Measurements from ENCODE around the gene PSME3IP1. TPM values are rescaled to one million over a fixed set of nuclear protein-coding genes. Genes with fewer than 3 reads are reported as not detected.
"Not testable (repeated sequence)": the region's sequence is repeated elsewhere in the genome, so short reads cannot be mapped to it uniquely, and the experiment has no call there.

Gene PSME3IP1
- total RNA-seq, 4 donors from 2014 or later, result 64.7 to 96.3 (median 78.9) TPM

GRCh38 chr16:57208926-57209325 lies 23.1 kb upstream of the PSME3IP1 start:
- peaks cover 27 to 38% of the 10 kb centered on the region in 2 donors for H3K36me3 ChIP-seq
- no peaks in the 10 kb centered on the region for H3K27me3 ChIP-seq
- DNase-seq, result no peak
- TF ChIP-seq POLR2A (IDR thresholded peaks at IDR 0.05), result no peak
- TF ChIP-seq CTCF (IDR thresholded peaks at IDR 0.05), result no peak
- intact Hi-C loops (cut with DNase I), result no loop called here
- 93 to 96% methylated on average over 1 of the region's 1 CpG for WGBS, 2 donors
- H3K9me3 ChIP-seq, result no peaks in the 10 kb centered on the region
- no peak overlapping the region for H3K4me3 ChIP-seq (replicated peaks in 1 of 3)
- H3K27ac ChIP-seq, result no peak overlapping the region
- no peaks in the 10 kb centered on the region for H3K4me1 ChIP-seq

GRCh38 chr16:57204675-57205074 lies 18.8 kb upstream of the PSME3IP1 start:
- H3K9me3 ChIP-seq, result no peaks in the 10 kb centered on the region
- no peak overlapping the region for H3K4me3 ChIP-seq (replicated peaks in 1 of 3)
- H3K36me3 ChIP-seq, result peaks cover 19 to 23% of the 10 kb centered on the region in 2 donors
- WGBS, 2 donors, result 91 to 93% methylated on average over 12 of the region's 12 CpGs
- intact Hi-C loops (cut with DNase I), result no loop called here
- no peaks in the 10 kb centered on the region for H3K27me3 ChIP-seq
- no peak for TF ChIP-seq POLR2A (IDR thresholded peaks at IDR 0.05)
- TF ChIP-seq CTCF (IDR thresholded peaks at IDR 0.05), result no peak
- DNase-seq, result no peak
- H3K4me1 ChIP-seq, result no peaks in the 10 kb centered on the region
- H3K27ac ChIP-seq, result no peak overlapping the region

- intact Hi-C loops (cut with DNase I), result no loop called here
- TF ChIP-seq POLR2A (IDR thresholded peaks at IDR 0.05), result no peak
- no peak for TF ChIP-seq CTCF (IDR thresholded peaks at IDR 0.05)
- WGBS, 2 donors, result 87 to 89% methylated on average over 1 of the region's 1 CpG
These were observed 17.6 kb upstream of the PSME3IP1 start for GRCh38 chr16:57203451-57203850.

DNA sequence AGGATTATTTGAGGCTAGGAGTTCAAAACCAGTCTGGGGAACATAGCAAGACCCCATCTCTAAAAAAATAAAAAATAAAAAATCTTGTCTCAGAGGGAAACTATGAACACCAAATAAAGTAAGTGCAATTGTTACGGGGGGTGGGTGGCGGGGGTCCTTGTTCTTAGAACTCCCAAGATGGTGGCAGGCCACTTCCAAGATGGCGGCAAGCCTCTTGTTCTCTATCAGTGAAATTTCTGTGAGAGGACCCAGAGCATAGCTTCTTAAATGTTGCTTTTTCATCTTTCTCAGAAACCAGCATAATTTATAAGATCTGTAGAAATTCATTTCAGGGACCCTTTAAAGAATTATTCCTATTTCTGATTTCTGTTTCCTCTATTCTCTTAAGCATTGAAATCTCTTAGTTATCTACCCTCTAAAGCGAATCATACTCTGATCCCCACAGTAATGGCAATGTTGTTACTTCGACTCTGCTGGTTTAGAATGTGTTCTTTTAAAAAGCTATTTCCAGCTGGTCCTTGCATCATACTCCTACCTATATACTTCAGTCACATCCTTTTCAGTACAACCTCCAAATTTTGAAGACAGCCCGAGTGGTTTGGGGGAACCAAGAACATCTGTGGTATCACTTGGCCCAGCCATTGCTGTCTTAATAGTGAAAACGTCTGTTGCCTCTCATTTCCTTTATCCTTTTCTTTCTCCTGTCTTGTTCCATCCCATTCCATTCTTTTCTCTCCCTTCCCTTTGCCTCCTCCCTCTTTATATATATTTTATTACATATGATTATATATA lies 16.5 kb upstream of the PSME3IP1 start:
- no peaks in the 10 kb centered on the region for H3K27me3 ChIP-seq
- no peaks in the 10 kb centered on the region for H3K9me3 ChIP-seq
- TF ChIP-seq CTCF (IDR thresholded peaks at IDR 0.05) (no peak), POLR2A (IDR thresholded peaks at IDR 0.05) (no peak)
- H3K36me3 ChIP-seq, result peaks cover 13 to 14% of the 10 kb centered on the region in 2 donors
- no peak overlapping the region for H3K27ac ChIP-seq
- H3K4me3 ChIP-seq (replicated peaks in 1 of 3), result no peak overlapping the region
- H3K4me1 ChIP-seq, result peaks cover 0 to 8% of the 10 kb centered on the region in 2 donors
- WGBS, 2 donors, result 92 to 95% methylated on average over 7 of the region's 7 CpGs
- DNase-seq, result no peak
- intact Hi-C loops (cut with DNase I), result no loop called here

More at GRCh38 chr16:57203451-57203850, 17.6 kb upstream of the PSME3IP1 start:
- DNase-seq, result no peak
- H3K27ac ChIP-seq, result no peak overlapping the region
- peaks cover 0 to 5% of the 10 kb centered on the region in 2 donors for H3K4me1 ChIP-seq
- peaks cover 14% of the 10 kb centered on the region in 2 donors for H3K36me3 ChIP-seq
- no peaks in the 10 kb centered on the region for H3K9me3 ChIP-seq
- no peak overlapping the region for H3K4me3 ChIP-seq (replicated peaks in 1 of 3)
- H3K27me3 ChIP-seq, result no peaks in the 10 kb centered on the region

- H3K4me3 ChIP-seq (replicated peaks in 1 of 3); DNase-seq; H3K9me3 ChIP-seq; intact Hi-C loops (cut with DNase I); H3K27me3 ChIP-seq; H3K27ac ChIP-seq: not testable (repeated sequence)
- H3K36me3 ChIP-seq, result peaks cover 6 to 10% of the 10 kb centered on the region in 2 donors
- peaks cover 5 to 21% of the 10 kb centered on the region in 2 donors for H3K4me1 ChIP-seq
- WGBS, 2 donors, result no CpG with 5 or more reads among the region's 27 CpGs
These were observed 15.1 kb upstream of the PSME3IP1 start for GRCh38 chr16:57200926-57201325.

- 69 to 75% methylated on average over 5 to 6 of the region's 24 CpGs for WGBS, 2 donors
- H3K27ac ChIP-seq, result peak overlapping the region in 1 of 3 donors; percentile 45
- H3K9me3 ChIP-seq; H3K27me3 ChIP-seq; intact Hi-C loops (cut with DNase I); H3K4me3 ChIP-seq (replicated peaks in 1 of 3); H3K36me3 ChIP-seq; DNase-seq: not testable (repeated sequence)
- peaks cover 5 to 21% of the 10 kb centered on the region in 2 donors for H3K4me1 ChIP-seq
These were observed 14.5 kb upstream of the PSME3IP1 start for GRCh38 chr16:57200321-57200720.
